SIG-M5 treated with dmso at 0.1 percent for 504 hours (cell line): Measurements from ENCODE around the gene CRY2.
A peak's percentile ranks its signal among the peaks of the same experiment; 100 is the strongest.

Experiments
- DNase-seq: peaks from one replicate; lab custom pipeline; 2025; ENCODE audit not compliant: unreplicated experiment; lab: John Stamatoyannopoulos, UW

Gene CRY2

GRCh38 chr11:45917286-45917622, 70.0 kb downstream of the CRY2 start:
- no peak for DNase-seq

- peak; percentile 98 for DNase-seq
These were observed 70.5 kb downstream of the CRY2 start, which contains the start of gene PEX16 for GRCh38 chr11:45917623-45918330. Gene PEX16 (minus strand): TSS chr11:45917877. CDS start chr11:45917811, 66 bp downstream.

- peak; percentile 65 for DNase-seq
These were observed 71.2 kb downstream of the CRY2 start for GRCh38 chr11:45918331-45918941.

- DNase-seq = no peak
These were observed 71.8 kb downstream of the CRY2 start for GRCh38 chr11:45918962-45919675.

- DNase-seq = no peak
These were observed 72.7 kb downstream of the CRY2 start for GRCh38 chr11:45919806-45920530.

- DNase-seq = no peak
These were observed 73.5 kb downstream of the CRY2 start for GRCh38 chr11:45920531-45921477.

- DNase-seq = no peak
These were observed 74.5 kb downstream of the CRY2 start for GRCh38 chr11:45921561-45922424.

GRCh38 chr11:45922425-45923082, 75.3 kb downstream of the CRY2 start, which contains the start of gene LARGE2:
Gene LARGE2 (plus strand): TSS chr11:45922656. CDS start chr11:45922883, 227 bp downstream.
- DNase-seq = no peak

- DNase-seq = no peak
These were observed 77.0 kb downstream of the CRY2 start for GRCh38 chr11:45924036-45924915.

- no peak for DNase-seq
These were observed 77.7 kb downstream of the CRY2 start for GRCh38 chr11:45924927-45925326.

GRCh38 chr11:45925550-45925949, 78.3 kb downstream of the CRY2 start:
- no peak for DNase-seq

- no peak for DNase-seq
These were observed 78.7 kb downstream of the CRY2 start for GRCh38 chr11:45926001-45926401.

- no peak for DNase-seq
These were observed 79.5 kb downstream of the CRY2 start for GRCh38 chr11:45926536-45927331.

- DNase-seq = no peak
These were observed 80.0 kb downstream of the CRY2 start for GRCh38 chr11:45927332-45927683.

- no peak for DNase-seq
These were observed 80.6 kb downstream of the CRY2 start for GRCh38 chr11:45927684-45928413.

- DNase-seq = no peak
These were observed 81.4 kb downstream of the CRY2 start for GRCh38 chr11:45928535-45929215.
